Activated CD4-positive, CD25-positive, alpha-beta regulatory T cell treated with anti-CD3 and anti-CD28 coated beads, Interleukin-2, amount 50 U/mL, for 16 hours (primary cell): ENCODE measurements around the gene CNOT6.
"Not testable (repeated sequence)": the region's sequence is repeated elsewhere in the genome, so short reads cannot be mapped to it uniquely, and the experiment has no call there.

Experiments
- DNase-seq: peaks from one replicate; pipeline ENCODE4 v3.0.0-alpha.2; 2020; ENCODE audit warnings: low read depth, low spot score

Gene CNOT6

DNA sequence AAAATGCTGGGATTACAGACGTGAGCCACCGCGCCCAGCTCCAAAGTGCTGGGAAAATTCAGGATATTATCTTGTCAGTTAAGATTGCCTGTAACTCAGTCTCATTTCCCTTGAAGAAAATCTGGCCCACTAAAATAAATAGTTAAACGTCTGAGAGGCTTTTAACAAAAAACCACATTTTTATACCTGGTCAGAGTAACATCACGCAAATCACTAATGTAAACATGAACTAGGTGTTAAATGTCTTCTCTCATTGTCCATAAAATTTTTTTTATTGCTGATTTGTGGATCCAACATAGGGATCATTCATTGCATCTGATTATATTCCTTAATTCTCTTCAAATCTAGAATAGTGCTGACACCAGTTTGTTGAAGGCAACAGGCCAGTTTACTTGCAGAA, 22.3 kb downstream of the CNOT6 start:
- no peak for DNase-seq

DNA sequence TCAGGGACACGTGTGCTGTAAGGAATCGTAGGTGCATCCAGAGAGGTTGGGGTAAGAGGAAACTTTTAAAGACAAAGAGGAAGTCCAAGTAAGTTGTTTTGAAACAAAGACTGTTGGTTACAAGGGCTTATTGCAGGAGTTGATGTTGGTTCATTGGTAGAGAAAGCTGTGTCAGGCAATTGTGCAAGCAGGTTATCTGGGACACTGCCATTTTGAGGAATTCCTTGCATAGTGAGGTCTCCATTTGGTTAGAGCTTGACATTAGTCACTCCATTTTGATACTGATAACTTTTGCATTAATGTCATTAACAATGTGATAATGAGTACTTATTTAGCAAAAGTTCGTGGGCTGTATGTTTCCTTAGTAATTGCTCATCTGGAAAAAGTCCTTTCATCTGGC, 24.9 kb downstream of the CNOT6 start:
- DNase-seq = no peak

DNA sequence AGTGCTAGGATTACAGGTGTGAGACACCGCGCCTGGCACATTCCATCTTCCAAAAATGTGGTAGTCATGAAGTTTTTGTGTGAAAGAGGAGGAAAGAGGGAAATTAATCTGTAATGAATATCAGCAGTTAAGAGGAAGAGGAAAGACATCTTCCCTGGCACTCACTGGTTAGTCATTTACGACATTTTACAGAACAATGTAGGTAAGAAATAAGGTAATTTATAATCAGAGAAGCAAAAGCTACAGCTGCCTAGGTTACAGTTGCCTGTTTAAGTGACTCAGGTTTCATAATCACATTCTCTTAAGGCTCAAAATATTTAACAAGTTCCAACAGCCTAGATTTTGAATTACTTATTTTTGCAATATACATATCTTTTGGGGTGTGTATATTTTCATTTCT, 26.9 kb downstream of the CNOT6 start:
- no peak for DNase-seq

DNA sequence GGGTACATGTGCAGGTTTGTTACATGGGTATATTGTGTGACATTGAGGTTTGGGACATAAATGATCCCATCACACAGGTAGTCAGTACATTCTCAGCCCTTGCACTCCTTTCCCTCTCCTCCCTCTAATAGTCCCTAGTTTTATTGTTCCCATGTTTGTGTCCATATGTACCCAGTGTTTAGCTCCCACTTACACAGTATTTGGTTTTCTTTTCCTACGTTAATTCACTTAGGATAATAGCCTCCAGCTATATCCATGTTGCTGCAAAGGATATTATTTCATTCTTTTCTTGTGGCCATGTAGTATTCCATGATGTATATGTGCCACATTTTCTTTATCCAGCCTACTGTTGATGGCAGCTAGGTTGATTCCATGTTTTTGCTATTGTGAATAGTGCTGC, 27.4 kb downstream of the CNOT6 start:
- DNase-seq = no peak

DNA sequence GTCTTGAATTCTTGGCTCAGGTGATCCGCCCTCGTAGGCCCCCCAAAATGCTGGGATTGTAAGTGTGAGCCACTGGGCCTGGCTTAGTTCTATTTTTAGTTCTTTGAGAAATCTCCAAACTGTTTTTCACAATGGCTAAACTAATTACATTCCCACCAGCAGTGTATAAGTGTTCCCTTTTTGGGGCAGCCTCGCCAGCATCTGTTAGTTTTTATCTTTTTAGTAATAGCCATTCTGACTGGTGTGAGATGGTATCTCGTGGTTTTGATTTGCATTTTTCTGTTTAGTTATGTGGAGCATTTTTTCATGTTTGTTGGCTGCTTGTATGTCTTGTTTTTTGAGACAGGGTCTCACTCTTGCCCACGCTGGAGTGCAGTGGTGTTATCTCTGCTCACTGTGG, 28.2 kb downstream of the CNOT6 start:
- DNase-seq = no peak

DNA sequence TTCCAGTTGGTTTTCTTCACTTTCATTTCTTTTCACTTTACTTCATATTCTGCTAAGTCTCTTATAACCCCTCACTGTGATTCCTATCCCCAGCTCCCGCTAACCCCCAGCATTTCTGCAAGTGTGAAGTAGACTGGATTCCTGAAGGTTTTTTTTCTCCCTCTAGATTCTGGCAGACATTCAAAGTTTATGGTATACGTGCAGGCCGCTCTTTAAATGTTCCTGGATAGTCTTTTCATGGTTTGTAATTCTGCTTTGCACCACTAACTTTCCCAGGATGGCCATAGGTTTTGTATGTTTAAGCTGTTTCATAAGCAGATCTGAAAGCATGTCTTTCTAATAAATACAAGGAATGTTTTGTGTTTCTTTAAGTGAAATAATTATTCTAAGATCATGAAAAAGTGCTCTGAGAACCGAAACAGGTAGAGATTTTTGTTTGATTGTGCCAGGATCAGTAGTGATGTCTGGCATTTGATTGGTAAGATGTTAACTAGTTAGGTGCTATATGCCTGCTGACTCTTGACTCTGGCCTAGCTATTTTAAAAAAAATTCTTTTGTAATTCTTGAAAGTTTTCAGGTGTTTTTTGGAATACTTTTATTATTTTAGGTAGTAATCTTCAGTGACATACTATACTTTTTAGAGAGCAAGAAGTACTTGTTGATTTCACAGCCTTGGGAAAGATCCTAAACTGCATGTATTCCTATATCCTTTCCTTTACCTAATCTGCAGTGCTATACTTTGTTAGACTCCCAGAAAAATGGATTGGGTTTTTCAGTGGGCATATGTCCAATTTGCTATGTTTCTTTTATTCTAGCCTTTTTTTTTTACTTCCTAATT, 29.7 kb downstream of the CNOT6 start:
- no peak for DNase-seq

DNA sequence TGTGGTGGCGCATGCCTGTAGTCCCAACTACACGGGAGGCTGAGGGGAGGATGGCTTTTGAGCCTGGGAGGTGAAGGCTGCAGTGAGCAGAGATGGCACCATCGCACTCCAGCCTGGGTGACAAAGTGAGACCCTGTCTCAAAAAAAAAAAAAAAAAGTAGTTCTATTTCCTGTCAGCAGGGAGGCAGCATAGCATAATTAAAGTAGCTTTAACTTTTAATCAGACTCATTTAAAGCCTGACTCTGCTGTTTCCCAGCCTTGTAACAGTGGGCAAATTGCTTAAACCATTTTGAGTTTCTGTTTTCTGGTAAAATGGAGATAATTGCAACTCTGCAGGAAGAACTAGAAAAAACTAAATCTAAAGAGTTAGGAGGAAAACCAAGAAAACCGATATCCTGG, 31.2 kb downstream of the CNOT6 start:
- DNase-seq = no peak

DNA sequence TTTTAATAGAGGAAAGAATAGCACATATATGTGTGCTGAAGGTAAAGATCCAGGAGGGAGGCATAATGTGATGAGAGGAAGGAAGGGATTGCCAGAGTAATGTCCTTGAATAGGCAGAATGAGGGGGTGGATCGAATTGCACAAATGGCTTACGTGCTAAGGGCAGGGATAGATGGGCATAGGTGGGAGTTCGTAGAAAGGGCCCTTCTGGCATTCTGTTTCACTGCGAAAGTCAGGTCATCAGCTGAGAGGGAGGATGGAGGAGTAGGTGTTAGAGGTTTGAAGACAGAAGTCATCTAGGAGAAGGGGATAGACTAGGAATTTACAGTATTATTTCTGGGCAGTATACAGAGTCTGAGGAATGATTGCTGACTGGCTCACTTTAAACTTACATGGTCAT, 32.1 kb downstream of the CNOT6 start:
- no peak for DNase-seq

DNA sequence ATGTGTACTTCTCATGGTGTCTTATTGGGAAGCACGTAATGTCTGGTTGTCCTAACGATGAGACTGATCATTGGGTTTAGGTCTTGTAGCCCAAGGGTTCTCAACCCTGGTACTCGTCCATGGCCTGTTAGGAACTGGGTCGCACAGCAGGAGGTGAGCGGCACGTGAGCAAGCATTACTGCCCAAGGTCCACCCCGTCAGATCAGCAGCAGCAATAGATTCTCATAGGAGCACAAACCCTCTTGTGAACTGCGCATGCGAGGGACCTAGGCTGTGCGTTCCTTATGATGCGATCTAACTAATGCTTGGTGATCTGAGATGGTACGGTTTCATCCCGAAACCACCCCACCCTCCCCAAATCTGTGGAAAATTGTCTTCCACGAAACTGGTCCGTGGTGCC, 33.5 kb downstream of the CNOT6 start:
- DNase-seq = no peak

DNA sequence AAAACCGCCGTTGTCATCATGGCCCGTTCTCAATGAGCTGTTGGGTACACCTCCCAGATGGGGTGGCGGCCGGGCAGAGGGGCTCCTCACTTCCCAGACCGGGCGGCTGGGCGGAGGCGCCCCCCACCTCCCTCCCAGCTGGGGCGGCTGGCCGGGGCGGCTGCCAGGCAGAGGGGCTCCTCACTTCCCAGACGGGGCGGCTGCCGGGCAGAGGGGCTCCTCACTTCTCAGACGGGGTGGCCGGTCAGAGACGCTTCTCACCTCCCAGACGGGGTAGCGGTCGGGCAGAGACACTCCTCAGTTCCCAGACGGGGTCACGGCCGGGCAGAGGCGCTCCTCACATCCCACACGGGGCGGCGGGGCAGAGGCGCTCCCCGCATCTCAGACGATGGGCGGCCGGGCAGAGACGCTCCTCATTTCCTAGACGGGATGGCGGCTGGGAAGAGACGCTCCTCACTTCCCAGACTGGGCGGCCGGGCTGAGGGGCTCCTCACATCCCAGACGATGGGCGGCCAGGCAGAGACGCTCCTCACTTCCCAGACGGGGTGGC, 36.9 kb downstream of the CNOT6 start:
- not testable (repeated sequence) for DNase-seq

DNA sequence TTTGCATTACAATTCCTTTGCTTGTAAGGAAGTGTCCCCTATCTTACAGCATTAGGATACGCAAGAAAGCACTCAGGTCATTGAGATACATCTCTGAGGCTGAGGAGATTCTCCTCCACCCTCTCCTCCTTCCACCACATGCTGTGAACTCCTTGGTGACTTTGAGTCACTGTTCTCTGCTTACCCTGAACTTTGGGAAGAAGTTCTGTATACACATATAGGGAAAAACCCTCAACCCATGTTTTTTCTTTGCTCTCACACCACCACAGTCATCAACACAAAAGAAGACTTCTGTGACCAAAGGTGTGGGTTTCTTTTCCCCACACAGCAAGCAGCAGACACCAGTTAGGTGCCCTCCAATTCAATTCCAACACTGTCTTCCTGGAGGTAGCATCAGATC, 38.1 kb downstream of the CNOT6 start:
- DNase-seq = no peak

DNA sequence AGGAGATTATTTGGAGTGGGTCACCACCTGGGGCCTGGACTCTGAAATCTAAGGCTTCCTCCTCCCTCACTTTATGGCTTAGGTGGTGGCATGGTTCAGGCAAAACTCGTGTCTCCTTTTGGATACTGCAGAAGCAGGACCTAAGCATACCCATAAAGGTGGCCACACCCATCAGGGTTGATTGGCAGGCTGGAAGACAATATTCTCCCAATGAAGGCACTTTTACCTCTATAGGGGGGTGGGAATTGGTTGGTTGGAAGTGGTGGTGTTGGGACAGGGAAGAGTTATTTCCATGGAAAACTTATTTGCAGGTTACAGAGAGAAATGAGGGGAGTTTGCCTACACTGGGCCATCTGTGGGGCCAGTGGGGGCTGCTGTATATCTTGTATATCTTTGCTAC, 39.7 kb downstream of the CNOT6 start:
- DNase-seq = no peak

DNA sequence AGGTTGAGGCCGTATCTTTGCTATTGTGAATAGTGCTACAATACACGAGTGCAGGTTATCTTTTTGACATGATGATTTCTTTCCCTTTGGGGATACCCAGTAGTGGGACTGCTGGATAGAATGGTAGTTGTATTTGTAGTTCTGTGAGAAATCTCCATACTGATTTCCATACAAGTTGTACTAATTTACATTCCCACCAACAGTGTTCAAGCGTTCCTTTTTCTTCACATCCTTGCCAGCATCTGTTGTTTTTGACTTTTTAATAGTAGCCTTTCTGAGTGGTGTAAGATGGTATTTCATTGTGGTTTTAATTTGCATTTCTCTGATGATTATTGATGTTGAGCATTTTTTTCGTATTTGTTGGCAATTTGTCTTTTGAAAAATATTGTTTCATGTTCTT, 41.4 kb downstream of the CNOT6 start:
- no peak for DNase-seq

DNA sequence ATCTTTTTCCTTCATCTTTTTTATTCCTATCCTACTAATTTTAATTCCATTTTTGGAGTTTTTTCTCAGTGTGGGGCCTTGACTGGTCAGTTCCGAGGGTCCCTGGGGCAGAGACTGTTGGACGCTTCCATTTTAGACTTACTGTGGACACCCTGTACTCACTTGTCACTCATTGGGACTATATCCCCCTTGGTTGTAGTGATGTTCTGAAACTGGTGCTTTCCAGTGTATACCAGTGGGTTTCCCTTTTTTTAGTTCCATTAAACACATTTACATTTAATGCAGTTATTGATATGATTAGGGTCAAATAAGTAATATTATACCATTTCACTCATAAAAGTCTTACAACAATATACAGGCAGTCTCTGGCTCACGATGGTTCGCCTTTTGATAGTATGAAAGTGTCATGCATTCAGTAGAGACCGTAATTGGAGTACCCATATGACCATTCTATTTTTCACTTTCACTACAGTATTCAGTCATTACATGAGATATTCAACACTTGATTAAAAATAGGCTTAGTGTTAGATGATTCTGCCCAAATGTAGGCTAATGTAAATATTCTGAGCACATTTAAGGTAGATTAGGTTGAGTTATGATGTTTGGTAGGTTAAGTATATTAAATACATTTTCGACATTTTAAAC, 46.0 kb downstream of the CNOT6 start:
- no peak for DNase-seq

DNA sequence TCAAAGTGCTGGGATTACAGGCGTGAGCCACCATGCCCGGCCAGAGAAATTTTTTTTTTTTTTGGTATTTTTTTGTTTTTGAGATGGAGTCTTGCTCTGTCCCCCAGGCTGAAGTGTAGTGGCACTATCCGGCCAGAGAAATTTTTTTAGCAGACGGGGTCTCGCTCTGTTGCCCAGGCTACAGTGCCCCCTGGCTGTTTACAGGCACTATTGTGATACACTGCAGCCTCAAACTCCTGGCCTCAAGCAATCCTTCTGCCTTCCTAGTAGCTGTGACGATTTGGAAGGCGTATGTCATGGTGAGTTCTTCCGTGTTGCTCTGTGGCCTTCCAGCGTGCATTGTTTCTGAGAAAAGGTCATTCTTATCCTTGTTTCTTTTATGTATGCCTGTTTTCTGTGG, 47.5 kb downstream of the CNOT6 start:
- DNase-seq = no peak

DNA sequence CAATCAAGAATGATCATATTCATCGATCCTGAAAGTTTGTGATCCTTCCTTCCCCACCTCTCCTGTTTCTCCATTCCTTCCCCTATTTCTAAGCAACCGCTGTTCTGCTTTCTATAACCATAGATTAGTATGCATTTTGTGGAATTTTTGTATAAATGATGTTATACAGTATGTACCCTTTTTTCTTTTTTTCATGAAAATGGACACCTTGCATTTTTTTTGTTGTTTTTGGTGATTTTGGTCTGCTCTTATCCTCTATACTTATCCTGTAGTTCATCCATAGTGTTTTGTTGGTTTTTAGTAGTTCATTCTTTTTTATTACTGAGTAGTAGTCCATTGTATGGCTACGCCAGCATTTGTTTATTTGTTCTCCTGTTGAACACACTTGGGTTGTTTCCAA, 51.1 kb downstream of the CNOT6 start:
- no peak for DNase-seq

DNA sequence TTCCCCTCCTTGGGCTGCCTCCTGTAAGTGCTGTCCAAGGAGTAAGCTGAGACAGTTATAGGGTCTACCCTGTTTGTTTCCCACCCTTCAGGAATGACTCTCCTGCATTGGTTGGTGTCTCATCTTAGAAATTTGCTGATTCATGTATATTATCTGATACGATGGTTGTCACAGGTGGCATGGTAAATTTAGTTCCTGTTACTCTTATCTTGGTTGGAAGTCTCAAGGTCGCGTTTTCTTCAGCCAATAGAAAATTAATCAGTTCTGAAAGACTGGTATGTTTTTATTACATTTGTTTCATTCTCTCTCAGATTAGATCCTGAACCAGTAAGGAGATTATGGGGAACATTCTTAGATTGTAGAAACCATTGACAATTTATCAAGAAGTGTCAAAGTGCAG, 54.4 kb downstream of the CNOT6 start:
- no peak for DNase-seq

DNA sequence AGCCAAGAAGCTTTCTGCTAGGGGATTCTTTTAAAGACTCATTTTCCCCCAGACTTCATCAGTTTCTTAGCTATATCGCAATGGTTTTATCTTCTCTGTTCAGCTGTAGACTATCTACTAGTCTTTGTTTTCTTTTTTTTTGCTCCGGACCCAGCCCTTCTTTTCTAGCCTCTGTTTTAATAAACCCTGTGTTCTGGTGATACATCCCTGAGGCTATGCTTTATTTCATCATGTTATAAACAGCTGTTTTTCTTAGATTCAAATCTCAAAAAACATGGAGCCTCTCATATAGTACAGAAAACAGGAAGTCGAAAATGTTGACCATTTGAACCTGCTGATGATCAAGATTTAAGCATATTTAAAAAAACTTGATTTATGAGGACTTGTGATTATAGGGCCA, 59.4 kb downstream of the CNOT6 start:
- DNase-seq = no peak

DNA sequence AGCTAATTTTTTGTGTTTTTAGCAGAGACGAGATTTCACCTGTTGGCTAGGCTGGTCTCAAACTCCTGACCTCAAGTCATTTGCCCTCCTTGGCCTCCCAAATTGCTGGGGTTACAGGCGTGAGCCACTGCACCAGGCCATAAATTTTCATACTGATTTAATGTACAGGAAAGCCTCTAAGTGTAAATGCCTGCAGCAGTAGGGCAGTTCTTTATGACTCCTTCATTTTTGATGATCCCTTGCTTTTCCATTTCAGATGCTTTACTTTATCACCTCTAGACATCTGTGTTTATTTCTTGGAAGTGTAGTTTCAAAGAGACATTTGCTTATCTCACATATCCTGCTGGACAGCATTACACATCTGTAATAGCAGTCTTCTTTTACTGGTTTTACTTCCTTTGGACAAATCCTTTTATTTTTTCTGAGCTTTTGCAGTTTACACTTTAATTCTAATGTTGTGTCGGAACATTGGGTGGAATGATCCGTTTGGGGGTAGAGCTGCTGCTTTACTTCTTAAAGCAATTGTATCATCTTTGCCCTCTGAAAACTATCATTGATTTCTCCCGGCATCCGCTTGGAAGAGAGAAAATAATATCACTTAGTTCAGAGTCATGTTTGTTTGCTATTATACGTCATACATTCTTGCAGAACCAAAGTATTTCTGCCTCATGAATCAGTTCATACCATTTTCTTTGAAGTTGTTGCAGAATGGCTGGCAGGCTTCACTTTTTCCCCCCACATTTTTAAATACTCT, 61.2 kb downstream of the CNOT6 start:
- DNase-seq = no peak

DNA sequence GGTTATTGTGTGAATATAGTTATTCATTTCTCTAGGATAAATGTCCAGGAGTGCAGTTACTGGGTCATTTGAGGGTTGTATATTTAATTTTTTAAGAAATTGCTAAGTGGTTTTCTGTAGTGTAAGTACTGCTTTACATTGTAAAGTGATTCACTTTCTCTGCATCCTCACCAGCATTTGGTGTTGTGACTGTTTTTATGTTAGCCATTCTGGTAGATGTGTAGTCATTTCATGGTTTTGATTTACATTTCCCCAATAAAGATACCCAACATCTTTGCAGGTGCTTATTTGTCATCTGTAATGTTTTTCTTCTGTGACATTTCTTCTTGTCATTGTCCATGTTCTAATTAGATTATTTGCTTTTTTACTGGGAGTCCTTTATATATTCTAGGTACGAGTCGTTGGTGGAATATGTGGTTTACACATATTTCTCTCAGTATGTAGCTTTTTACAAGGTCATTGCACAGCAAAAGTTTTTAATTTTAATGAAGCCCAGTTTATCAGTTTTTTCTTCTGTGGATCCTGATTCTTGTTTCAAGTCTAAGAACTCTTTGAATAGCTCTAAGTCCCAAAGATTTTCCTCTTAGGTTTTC, 63.1 kb downstream of the CNOT6 start:
- no peak for DNase-seq

DNA sequence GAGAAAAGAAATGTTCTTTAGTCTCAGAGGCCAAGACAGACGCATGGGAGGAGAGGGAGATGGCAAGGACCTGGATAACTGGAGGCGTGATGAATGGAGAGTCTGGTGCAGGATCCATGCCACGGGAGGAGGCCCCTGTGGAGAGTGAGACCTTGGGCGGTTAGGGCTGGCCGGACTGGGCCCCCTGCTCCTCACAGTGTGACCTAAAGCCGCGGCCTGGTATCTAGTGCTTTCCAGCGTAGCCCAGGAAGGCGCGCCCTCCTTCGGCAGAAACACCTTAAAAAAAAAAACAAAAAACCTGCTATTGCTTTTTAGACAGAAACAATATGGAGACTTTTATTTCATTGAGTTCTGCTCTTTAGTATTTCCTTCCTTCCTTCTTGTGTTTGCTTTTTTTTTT, 64.1 kb downstream of the CNOT6 start:
- DNase-seq = no peak

DNA sequence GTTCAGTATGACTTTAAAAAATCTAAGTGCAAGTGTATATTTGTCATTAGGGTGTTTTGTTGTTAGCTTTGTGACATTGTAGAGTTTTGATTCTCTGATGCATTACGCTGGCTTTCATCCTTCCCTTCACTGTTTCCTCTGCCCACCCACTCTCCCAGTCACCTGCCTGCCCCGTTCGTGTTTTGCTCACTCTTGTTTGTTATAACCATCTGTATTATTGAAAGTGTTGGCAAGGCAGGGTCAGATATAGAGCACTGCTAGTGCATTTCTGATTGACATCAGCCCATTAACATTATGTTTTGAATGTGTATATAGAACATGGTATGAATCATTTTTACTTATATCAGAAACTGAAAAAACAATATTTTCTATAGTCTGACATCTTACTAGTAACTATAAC, 69.8 kb downstream of the CNOT6 start:
- DNase-seq = no peak
